HepG2 (cell line): Measurements from ENCODE around the gene N4BP2L1. TPM values are rescaled to one million over a fixed set of nuclear protein-coding genes. Genes with fewer than 3 reads are reported as not detected.

Source experiments
- ATAC-seq: fragments of 200-7000 bp; cut with Tn5 transposase; 3 replicates; pipeline ENCODE4 v1.9.1; 2020; ENCODE audit warnings: mild to moderate bottlenecking, moderate library complexity
- BruUV-seq: library from RNA; stranded (reverse); fragments of 400-500 nt; replicated peaks from 2 replicates; lab custom pipeline; 2021; lab: Mats Ljungman, UMichigan
- CTCF ChIA-PET: fragments of 300-600 bp; formaldehyde crosslinking; extraction: SDS; loops from one replicate; lab custom pipeline; 2021; ENCODE audit warnings: low total read pairs, inconsistent platforms, low intra/inter-chr PET ratio; lab: Yijun Ruan, JAX
- POLR2A ChIA-PET: fragments of 350-600 bp; sonication (Branson Sonifier 250); formaldehyde crosslinking; loops from one replicate; lab custom pipeline; 2020; ENCODE audit warnings: antibody characterized with exemption, inconsistent platforms; lab: Yijun Ruan, JAX
- DNase-seq: peaks from one replicate; pipeline ENCODE4 v3.0.0-alpha.2; 2015; ENCODE audit warnings: low spot score
- FAIRE-seq: peaks from 3 replicates; lab custom pipeline; 2011; peaks lifted over from hg19 to GRCh38; lab: Jason Lieb, UNC
- H2AFZ ChIP-seq: one replicate; pipeline ENCODE4 v1.6.1; 2011; ENCODE audit warnings: low read length, inconsistent platforms
- H3K27ac ChIP-seq: fragments of 300-600 bp; 3 replicates; pipeline ENCODE4 v1.8.0; 2011; ENCODE audit warnings: mixed run types, mild to moderate bottlenecking, mixed read lengths, low read length, inconsistent platforms; ENCODE audit not compliant: insufficient read depth; ENCODE audit errors: extremely low read length
- H3K27me3 ChIP-seq, 2 experiments: fragments of 200-600 bp in 1 of 2; 2 replicates in 1 of 2; 3 replicates in 1 of 2; pipeline versions ENCODE4 v1.6.0 to v1.8.0; 2011; ENCODE audit warnings: low read length in 2 of 2, mild to moderate bottlenecking in 2 of 2, moderate library complexity in 2 of 2, inconsistent platforms in 1 of 2; ENCODE audit not compliant: insufficient read depth in 2 of 2, control insufficient read depth in 1 of 2
- H3K36me3 ChIP-seq, 2 experiments: fragments of 200-600 bp in 1 of 2; replicated peaks in 1 of 2; 2 replicates in 1 of 2; 3 replicates in 1 of 2; pipeline versions ENCODE4 v1.5.1 to v1.8.0; 2011; ENCODE audit warnings: low read length in 2 of 2, inconsistent platforms in 1 of 2; ENCODE audit not compliant: insufficient read depth in 2 of 2, control insufficient read depth in 1 of 2
- H3K4me1 ChIP-seq: 2 replicates; pipeline ENCODE4 v1.5.1; 2012; ENCODE audit warnings: low read length, inconsistent platforms; ENCODE audit not compliant: insufficient read depth
- H3K4me2 ChIP-seq: 2 replicates; pipeline ENCODE4 v1.6.0; 2011; ENCODE audit warnings: low read depth, low read length, inconsistent platforms
- H3K4me3 ChIP-seq, 3 experiments: fragments of 200-600 bp in 1 of 3; sonication (generic), shearing (Covaris generic) in 1 of 3; replicated peaks in 1 of 3; 2 replicates each; pipeline ENCODE4 v1.5.1; 2011 to 2016; ENCODE audit warnings: low read length in 3 of 3, inconsistent platforms in 2 of 3, low read depth in 2 of 3, mild to moderate bottlenecking in 2 of 3, control low read depth in 1 of 3, mixed read lengths in 1 of 3; ENCODE audit not compliant: insufficient read depth in 1 of 3
- H3K79me2 ChIP-seq: one replicate; pipeline ENCODE4 v1.6.1; 2011; ENCODE audit warnings: low read length, inconsistent platforms; ENCODE audit not compliant: insufficient read depth
- H3K9ac ChIP-seq: 2 replicates; pipeline ENCODE4 v1.6.0; 2011; ENCODE audit warnings: mild to moderate bottlenecking, low read depth, low read length, inconsistent platforms; ENCODE audit not compliant: insufficient read depth
- H3K9me3 ChIP-seq: 2 replicates; pipeline ENCODE4 v1.5.1; 2012; ENCODE audit warnings: mild to moderate bottlenecking, low read length
- H4K20me1 ChIP-seq: 2 replicates; pipeline ENCODE4 v1.6.0; 2011; ENCODE audit warnings: inconsistent platforms, mild to moderate bottlenecking, low read length, moderate library complexity; ENCODE audit not compliant: insufficient read depth
- ATAD3A ChIP-seq: sonication (generic); formaldehyde crosslinking; IDR thresholded peaks from 2 replicates; pipeline ENCODE4 v1.4.0; 2020; ENCODE audit warnings: missing genetic modification reagents
- HNF4A ChIP-seq: sonication (generic); formaldehyde crosslinking; IDR thresholded peaks from 2 replicates; pipeline ENCODE4 v1.4.0; 2020; ENCODE audit warnings: missing genetic modification reagents
- SALL2 ChIP-seq: sonication (generic); formaldehyde crosslinking; IDR thresholded peaks from 2 replicates; pipeline ENCODE4 v1.8.1; 2023; ENCODE audit warnings: mild to moderate bottlenecking, missing genetic modification reagents, inconsistent platforms
- SIX4 ChIP-seq: sonication (generic); formaldehyde crosslinking; IDR thresholded peaks from 2 replicates; pipeline ENCODE4 v1.4.0; 2020; ENCODE audit warnings: missing genetic modification reagents
- SMYD3 ChIP-seq: sonication (generic); formaldehyde crosslinking; IDR thresholded peaks from 2 replicates; pipeline ENCODE4 v1.8.1; 2023; ENCODE audit warnings: mild to moderate bottlenecking, missing genetic modification reagents
- TBX3 ChIP-seq: fragments of 450-650 bp; IDR thresholded peaks from 2 replicates; pipeline ENCODE4 v1.6.1; 2017; ENCODE audit warnings: antibody characterized with exemption, mild to moderate bottlenecking, inconsistent platforms, borderline replicate concordance
- ZNF550 ChIP-seq: sonication (generic); formaldehyde crosslinking; IDR thresholded peaks from 2 replicates; pipeline ENCODE4 v1.4.0; 2020; ENCODE audit warnings: mild to moderate bottlenecking, missing genetic modification reagents, borderline replicate concordance
- WGBS: methylation state at CpG from one replicate; pipeline ENCODE4 v1.1.6; 2017; ENCODE audit warnings: low lambda C conversion rate; 5-methylcytosine and 5-hydroxymethylcytosine counted together
- in situ Hi-C: cut with HindIII; loops from 2 replicates; pipeline ENCODE4 v1.10.0; 2017; ENCODE audit warnings: low pct_unique_long_range_greater_than_20kb; ENCODE audit not compliant: extremely low pct_ligation_motif_present
- intact Hi-C: fragments of 100-400 bp; cut with micrococcal nuclease; formaldehyde crosslinking; loops from one replicate; pipeline ENCODE4 v1.10.0; 2022; ENCODE audit not compliant: unreplicated experiment
- polyA plus RNA-seq, 8 experiments: library from polyadenylated mRNA; depleted of rRNA in 3 of 8; stranded (reverse) in 7 of 8; unstranded in 1 of 8; fragments of >200 nt; fragmentation: Illumina TruSeq in 4 of 8; extraction: Trizol in 4 of 8; gene quantifications; 2 replicates each; pipeline versions ENCODE4 v1.2.1 to v1.2.3, GENCODE V29; 2011 to 2016; ENCODE audit warnings: low read depth in 4 of 8, missing spikeins in 1 of 8, mixed read lengths in 1 of 8; ENCODE audit not compliant: insufficient read depth in 1 of 8
- total RNA-seq, 5 experiments: library from RNA; depleted of rRNA; stranded (reverse); fragments of >200 nt; fragmentation: Illumina TruSeq; extraction: Trizol; gene quantifications; 2 replicates each; pipeline ENCODE4 v1.2.3, GENCODE V29; 2016; ENCODE audit warnings: low read depth in 1 of 5

N4BP2L1 gene
- total and polyA plus RNA-seq, 2 of the 13 experiments (the other 11 are each of a cell fraction or from before 2014, with no cell fraction given) = 13.2 to 34.5 TPM

DNA sequence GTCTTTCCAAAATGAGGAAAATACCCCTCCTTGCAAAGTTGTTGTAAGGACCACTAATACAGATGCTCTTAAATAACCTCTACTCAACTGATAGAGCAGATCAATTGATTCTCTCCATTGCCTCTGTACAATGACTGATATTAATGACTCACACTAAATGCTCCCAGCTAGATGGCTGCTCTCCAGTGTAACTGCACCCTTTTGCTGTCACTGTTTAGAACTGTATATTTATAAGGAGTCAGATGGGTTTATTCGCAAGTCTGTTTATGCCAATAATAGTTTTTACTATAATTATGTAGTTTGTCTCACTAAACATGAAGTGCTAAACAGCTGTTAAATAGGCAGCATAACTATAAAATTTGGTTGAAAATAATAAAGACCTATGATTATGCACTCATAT lies 21.0 kb upstream of the N4BP2L1 start:
- Histone ChIP-seq H3K79me2 (no peaks in the 10 kb centered on the region), H3K27me3 (no peaks in the 10 kb centered on the region), H3K9ac (no peak overlapping the region), H3K9me3 (no peaks in the 10 kb centered on the region), H3K36me3 (no peaks in the 10 kb centered on the region), H3K4me1 (peaks cover 60% of the 10 kb centered on the region), H2AFZ (no peak overlapping the region), H3K27ac (no peak overlapping the region), H4K20me1 (no peaks in the 10 kb centered on the region), H3K4me2 (no peak overlapping the region), H3K4me3 (no peak overlapping the region)
- intact Hi-C loops = loop anchor here (10.0 kb wide), 1 partner anchor 534 kb away; no protein-coding TSS in a partner anchor
- ChIA-PET POLR2A (interaction anchor here (0.5 kb wide), 1 partner anchor 44 kb away, joined by 3 read pairs; no protein-coding TSS in a partner anchor), CTCF (no interaction called here)
- no TSS peak for BruUV-seq
- FAIRE-seq = no peak
- WGBS = 92% methylated on average over 1 of the region's 1 CpG
- no peak for ATAC-seq
- in situ Hi-C loops = loop anchor here (25.0 kb wide), 1 partner anchor 412 kb away; the partner anchor contains the start of gene FRY
- no peak for DNase-seq
- TF ChIP-seq SIX4 (no peak), SALL2 (CRISPR knock-in tag) (no peak), SMYD3 (CRISPR knock-in tag) (no peak), TBX3 (no peak), ATAD3A (CRISPR knock-in tag) (no peak)

- ChIA-PET POLR2A (interaction anchor here (0.5 kb wide), 1 partner anchor 45 kb away, joined by 3 read pairs; no protein-coding TSS in a partner anchor), CTCF (no interaction called here)
- Histone ChIP-seq H2AFZ (no peak overlapping the region), H3K9me3 (no peaks in the 10 kb centered on the region), H4K20me1 (no peaks in the 10 kb centered on the region), H3K4me1 (peaks cover 58% of the 10 kb centered on the region), H3K9ac (no peak overlapping the region), H3K4me2 (no peak overlapping the region), H3K27ac (no peak overlapping the region), H3K79me2 (no peaks in the 10 kb centered on the region), H3K4me3 (no peak overlapping the region), H3K27me3 (no peaks in the 10 kb centered on the region), H3K36me3 (no peaks in the 10 kb centered on the region)
- intact Hi-C loops (loop anchor here (10.0 kb wide), 1 partner anchor 533 kb away; no protein-coding TSS in a partner anchor), in situ Hi-C loops (loop anchor here (25.0 kb wide), 1 partner anchor 411 kb away; the partner anchor contains the start of gene FRY)
- peak; percentile 60 for TF ChIP-seq HNF4A
- TF ChIP-seq ZNF550 (CRISPR knock-in tag) = no peak
- no peak for ATAC-seq
- no TSS peak for BruUV-seq
- FAIRE-seq = no peak
- DNase-seq = no peak
Observed at GRCh38 chr13:32447894-32448623, 20.1 kb upstream of the N4BP2L1 start.
